CD4-positive, alpha-beta T cell treated with Interleukin-15 for 1 hour (primary cell): Measurements from ENCODE around the gene SLC2A10.
"Not testable (repeated sequence)": the region's sequence is repeated elsewhere in the genome, so short reads cannot be mapped to it uniquely, and the experiment has no call there.

ENCODE experiments used
- DNase-seq: peaks from one replicate; pipeline ENCODE4 v3.0.0-alpha.2; 2020

Gene SLC2A10

GRCh38 chr20:46709459-46710152 is at the start of gene SLC2A10:
TSS of gene SLC2A10 (plus strand) at chr20:46709649. CDS start at chr20:46709737, 88 bp downstream.
- no peak for DNase-seq

- DNase-seq, result no peak
These were observed 49.0 kb upstream of the SLC2A10 start for GRCh38 chr20:46660487-46660886.

- DNase-seq, result no peak
These were observed 47.8 kb upstream of the SLC2A10 start for GRCh38 chr20:46661659-46662058.

DNA sequence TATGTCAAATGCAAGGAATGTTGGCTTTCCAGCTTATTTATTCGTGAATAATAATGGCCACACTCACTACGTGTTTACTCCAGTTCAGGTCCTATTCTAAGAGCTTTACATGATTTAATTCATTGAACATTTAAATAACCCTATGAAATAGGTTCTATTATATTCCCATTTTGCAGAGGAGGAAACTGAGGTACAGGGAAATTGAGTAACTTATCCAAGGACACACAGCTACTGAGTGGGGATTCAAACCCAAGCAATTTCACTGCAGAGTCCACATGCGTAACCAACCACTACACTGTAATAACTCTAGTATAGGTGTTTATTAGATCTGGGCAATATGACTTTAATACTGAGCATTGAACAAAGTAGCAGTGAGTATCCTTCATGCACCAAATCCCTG is 45.9 kb upstream of the SLC2A10 start:
- no peak for DNase-seq

DNA sequence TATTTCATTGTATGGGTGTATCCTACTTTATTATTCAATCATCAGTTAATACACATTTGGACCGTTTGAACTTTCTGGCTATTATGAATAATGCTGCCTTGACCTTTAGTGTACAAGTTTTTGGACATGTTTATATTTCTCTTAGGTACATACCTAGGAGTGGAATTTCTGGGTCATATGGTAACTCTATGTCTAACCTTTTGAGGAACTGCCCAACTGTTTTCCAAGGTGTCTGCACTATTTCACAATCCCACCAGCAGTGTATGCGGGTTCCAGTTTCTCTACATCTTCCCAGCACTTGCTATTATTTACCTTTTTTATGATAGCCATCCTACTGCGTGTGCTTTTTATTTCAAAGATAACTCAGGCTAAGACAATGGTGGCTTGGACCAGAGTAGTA is 43.8 kb upstream of the SLC2A10 start:
- DNase-seq, result no peak

GRCh38 chr20:46666306-46666705 is 43.1 kb upstream of the SLC2A10 start:
- DNase-seq, result no peak

GRCh38 chr20:46666818-46667515 is 42.5 kb upstream of the SLC2A10 start:
- no peak for DNase-seq

DNA sequence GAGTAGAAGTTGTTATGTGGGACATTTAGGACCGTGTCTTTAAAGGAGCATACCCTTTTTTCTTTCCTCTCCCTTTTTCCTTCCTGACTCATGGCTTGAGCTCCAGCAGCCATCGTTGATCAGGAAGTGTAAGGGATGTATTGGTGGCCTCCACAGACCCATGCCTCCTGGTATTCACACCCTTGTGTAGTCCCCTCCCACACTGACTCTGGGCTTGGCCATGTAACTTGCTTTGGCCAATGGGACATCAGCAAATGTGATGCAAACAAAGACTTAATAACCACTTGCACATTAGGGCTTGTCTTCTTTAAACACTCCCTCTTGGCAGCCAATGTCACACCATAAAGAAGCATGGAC is 39.2 kb upstream of the SLC2A10 start:
- no peak for DNase-seq

DNA sequence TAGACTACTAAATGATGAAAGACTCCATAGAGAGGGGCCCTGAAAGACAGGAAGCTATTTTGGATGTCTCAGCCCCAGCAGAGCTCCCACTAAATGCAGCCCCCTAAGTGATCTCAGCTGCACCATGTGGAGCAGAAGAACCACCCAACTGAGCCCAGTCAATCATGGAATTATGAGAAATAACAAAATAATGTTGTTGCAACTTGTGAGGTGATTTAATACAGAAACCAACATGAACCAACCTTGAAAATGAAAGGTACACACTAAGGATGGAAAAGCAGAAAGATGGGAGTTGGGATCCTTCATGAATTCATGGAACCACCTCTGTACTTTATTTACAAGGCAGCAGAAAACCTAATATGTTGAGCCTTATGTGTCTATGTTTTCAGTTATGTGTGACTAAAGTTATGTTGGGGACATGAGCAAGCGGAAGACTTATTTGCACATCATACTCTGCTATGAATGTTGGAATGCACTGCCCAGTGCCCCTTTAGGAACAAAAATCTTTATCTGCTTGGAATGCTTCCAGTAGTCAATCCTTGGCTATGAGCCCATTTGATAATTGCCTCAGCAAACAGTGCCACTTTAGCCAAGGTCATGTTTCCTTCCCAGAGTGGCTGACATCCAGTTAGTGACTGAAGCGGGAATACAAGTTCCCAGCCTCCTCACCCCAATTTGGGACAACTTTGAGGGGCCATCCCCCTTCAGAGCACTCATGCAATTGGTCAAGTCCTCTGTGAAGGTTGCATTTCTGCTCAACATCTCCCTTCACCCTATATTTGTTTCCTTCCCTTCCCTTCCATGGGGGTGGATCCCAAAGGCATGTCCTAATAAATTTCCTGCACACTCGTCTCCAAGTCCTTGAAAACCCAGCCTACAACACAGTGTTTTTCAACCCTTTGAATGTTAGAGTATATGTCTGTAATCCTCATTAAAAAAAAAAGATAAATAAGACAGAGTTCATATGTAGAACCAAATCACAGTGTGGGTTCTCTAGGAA is 38.6 kb upstream of the SLC2A10 start:
- no peak for DNase-seq

DNA sequence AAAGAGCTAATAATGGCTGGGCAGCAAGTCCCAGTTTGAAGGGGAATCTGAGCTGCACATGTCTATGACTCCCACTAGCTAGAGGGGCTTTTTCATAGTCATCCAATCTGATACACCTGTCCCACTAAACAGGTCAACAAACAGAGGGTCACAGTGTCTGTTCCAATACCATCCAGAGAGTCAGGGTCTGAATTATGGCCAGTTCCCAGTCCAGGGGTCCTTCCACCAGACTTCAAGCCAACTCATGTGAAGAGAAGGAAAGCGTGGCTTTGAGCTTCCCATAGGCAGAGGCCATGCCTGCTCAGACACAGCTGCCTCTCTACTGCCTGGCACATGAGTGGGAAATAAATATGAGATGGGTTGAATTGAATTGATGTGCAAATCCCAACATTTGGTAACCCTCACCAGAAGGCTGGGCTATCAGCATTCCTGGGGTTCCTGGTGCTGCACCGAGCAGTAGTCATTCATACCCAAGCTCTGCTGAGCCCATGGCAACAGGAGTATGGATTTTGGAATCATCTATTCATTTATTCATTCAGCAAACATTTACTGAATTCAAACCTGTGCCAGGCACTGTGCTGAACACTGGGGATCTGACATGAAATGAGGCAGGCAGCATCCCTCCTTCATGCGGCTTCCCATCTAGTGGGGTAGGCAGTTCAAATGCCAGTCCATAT is 37.4 kb upstream of the SLC2A10 start:
- no peak for DNase-seq

DNA sequence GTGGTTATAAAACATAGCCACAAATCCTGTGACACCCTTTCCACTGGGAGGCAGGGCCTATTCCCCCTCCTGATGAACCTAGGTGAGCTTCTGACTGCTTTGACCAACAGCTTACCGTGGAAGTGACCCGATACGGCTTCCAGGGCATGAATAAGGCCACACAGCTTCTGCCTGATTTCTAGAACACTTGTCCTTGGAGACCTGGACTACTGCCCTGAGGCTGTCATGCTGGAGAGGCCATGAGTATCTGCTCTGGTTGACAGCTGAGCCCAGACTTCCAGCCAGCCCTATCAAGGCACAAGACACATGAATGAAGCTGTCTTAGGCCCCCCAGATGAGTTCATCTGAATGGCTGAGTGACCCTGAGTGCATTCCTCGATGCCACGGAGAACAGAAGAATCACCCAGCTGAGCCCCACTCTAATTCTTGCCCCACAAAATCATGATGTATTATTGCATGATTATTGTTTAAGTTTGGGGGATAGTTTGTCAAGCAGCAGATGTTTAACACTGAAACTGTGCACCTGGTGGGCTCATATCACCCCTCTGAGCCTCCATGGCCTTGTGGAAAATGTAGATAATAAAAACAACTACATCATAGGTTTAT is 36.8 kb upstream of the SLC2A10 start:
- no peak for DNase-seq

DNA sequence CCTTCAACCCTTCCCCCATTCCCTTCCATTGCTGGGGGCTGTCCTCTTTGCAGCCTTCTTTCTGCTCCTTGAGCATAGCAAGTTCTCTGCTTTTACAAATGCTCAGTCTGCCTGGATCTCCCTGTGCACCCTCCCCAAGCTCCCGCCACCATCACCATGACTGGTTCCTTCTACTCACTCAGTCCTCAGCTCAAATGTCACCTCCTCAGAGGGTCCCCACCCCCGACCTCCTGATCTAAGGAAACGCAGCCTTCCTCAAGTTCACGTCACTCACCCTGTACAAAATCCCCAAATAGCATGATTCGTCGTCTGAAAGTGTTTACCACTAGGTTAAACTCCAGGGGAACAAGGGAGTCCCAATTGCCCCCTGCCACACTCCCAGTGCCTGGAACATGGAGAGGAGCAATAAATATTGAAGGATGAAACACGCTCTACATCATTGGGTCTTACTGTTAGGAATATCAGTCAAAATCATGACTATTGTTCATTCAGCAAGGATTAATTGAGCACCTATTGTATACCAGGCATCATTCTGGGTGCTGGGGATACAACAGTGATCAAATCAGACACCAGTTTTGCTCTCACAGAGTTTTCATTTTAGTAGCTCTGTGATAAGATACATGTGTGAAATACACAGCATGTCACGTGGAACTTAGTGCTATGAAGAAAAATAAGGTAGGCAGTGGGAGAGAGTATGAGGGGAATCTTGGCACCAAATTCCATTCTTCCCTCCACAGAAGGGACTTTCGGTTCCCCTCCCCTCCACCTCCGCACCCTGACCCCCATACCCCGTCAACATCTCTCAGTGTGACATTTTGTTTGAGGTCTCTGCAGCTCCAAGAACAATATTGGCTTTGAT is 35.8 kb upstream of the SLC2A10 start:
- no peak for DNase-seq

DNA sequence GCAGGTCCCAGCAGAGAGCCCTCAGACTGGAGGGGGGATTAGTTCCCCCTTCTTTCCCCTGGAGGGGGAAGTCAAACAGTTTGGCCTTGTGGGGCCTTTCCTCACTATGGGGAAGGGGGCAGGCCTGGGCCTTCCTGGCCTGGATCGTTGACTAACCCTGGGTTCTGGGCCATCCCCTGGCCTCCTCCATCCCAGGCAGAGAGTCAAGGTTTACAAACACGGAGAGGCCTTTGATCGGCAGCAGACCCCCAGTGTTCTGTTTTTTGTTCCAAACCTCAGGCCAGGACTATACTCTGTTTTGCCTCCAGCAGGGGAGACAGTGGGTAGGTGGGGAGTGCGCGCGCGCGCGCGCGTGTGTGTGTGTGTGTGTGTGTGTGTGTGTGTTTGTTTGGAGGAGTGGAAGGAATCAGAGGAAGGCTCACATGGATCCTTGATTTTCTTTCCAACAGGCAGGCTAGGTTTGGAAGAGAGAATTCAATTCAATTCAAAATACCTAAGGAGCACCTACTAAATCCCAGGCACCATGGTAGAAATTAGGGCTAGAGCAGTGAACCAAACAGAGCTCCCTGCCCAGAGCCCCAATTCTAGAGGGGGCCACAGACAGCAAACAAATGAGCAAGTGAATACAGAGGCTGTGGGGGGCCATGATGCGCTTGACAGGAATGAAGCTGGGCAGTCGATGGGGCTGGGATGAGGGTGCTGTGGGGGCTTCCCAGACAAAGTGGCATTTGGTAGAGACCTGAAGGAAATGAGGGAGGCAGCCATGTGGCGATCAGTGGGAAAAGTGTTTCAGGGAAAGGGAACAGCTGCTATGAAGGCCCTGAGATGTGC is 35.0 kb upstream of the SLC2A10 start:
- DNase-seq, result no peak

- not testable (repeated sequence) for DNase-seq
These were observed 32.7 kb upstream of the SLC2A10 start for GRCh38 chr20:46676649-46677316.

- DNase-seq, result no peak
These were observed 31.8 kb upstream of the SLC2A10 start for GRCh38 chr20:46677608-46678007.

DNA sequence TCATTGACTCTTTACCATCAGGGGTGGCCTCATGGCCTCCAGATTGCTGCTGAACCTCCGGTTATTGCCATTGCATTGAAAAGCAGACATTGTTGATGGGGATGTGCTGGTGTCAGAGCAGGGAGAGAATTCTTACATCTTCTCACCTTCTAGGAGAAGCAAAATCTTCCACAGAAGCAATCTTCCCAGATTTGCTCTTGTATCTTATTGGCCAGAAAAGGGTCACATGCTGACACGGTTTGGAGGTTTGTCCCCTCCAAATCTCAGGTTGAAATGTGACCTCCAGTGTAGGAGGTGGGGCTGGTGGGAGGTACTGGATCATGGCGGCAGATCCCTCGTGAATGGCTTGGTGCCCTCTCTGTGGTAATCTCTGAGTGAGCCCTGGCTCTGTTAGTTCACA is 30.9 kb upstream of the SLC2A10 start:
- no peak for DNase-seq

- DNase-seq, result no peak
These were observed 28.8 kb upstream of the SLC2A10 start for GRCh38 chr20:46680684-46681031.

GRCh38 chr20:46681032-46681854 is 28.2 kb upstream of the SLC2A10 start:
- peak; percentile 36 for DNase-seq
